Endothelial cell of umbilical vein (primary cell): ENCODE results near the gene TMEM52B. TPM values are rescaled to one million over a fixed set of nuclear protein-coding genes. Genes with fewer than 3 reads are reported as not detected.

Experiments used
- BruUV-seq: library from RNA; stranded (reverse); fragments of 400-500 nt; replicated peaks from 2 replicates; lab custom pipeline; 2021; lab: Mats Ljungman, UMichigan
- CTCF ChIA-PET: fragments of 300-600, 350-600 bp; sonication (Branson Sonifier 250); formaldehyde crosslinking; loops from one replicate; lab custom pipeline; 2021; ENCODE audit warnings: antibody characterized with exemption, inconsistent platforms; lab: Charles Lee
- POLR2A ChIA-PET: fragments of 300-600, 350-600 bp; sonication (Branson Sonifier 250); formaldehyde crosslinking; loops from one replicate; lab custom pipeline; 2021; ENCODE audit warnings: antibody characterized with exemption, inconsistent platforms; lab: Charles Lee
- DNase-seq: peaks from one replicate; pipeline ENCODE4 v3.0.0-alpha.2; 2011; ENCODE audit warnings: low read depth, low spot score
- FAIRE-seq: peaks from 2 replicates; lab custom pipeline; 2011; peaks lifted over from hg19 to GRCh38; lab: Jason Lieb, UNC
- H2AFZ ChIP-seq: 2 replicates; pipeline ENCODE4 v1.6.0; 2012; ENCODE audit warnings: low read depth, low read length, control low read depth, inconsistent platforms
- H3K27ac ChIP-seq: 2 replicates; pipeline ENCODE4 v1.5.1; 2011; ENCODE audit warnings: low read depth, mild to moderate bottlenecking, control low read depth, low read length, moderate library complexity; ENCODE audit not compliant: insufficient read depth
- H3K27me3 ChIP-seq, 2 experiments: 2 replicates each; pipeline versions ENCODE4 v1.6.0 to v1.6.1; 2011; ENCODE audit warnings: low read length in 2 of 2, mixed read lengths in 1 of 2; ENCODE audit not compliant: control insufficient read depth in 2 of 2, insufficient read depth in 2 of 2
- H3K36me3 ChIP-seq, 2 experiments: 2 replicates in 1 of 2; 3 replicates in 1 of 2; pipeline ENCODE4 v1.5.1; 2011; ENCODE audit warnings: low read length in 2 of 2, mild to moderate bottlenecking in 1 of 2, moderate library complexity in 1 of 2; ENCODE audit not compliant: control insufficient read depth in 2 of 2, insufficient read depth in 2 of 2; ENCODE audit errors: extremely low read depth in 1 of 2
- H3K4me1 ChIP-seq: 3 replicates; pipeline ENCODE4 v1.5.1; 2011; ENCODE audit warnings: mild to moderate bottlenecking, low read length; ENCODE audit not compliant: control insufficient read depth, insufficient read depth; ENCODE audit errors: extremely low read depth
- H3K4me2 ChIP-seq: 2 replicates; pipeline ENCODE4 v1.6.1; 2011; ENCODE audit warnings: low read length, control low read depth, mixed read lengths; ENCODE audit not compliant: insufficient read depth
- H3K4me3 ChIP-seq, 3 experiments: fragments of 200-600 bp in 1 of 3; sonication (generic), shearing (Covaris generic) in 1 of 3; replicated peaks in 1 of 3; 2 replicates each; pipeline ENCODE4 v1.5.1; 2011 to 2016; ENCODE audit warnings: control low read depth in 3 of 3, low read length in 3 of 3, mild to moderate bottlenecking in 2 of 3, inconsistent platforms in 1 of 3, low read depth in 1 of 3, moderate library complexity in 1 of 3; ENCODE audit not compliant: insufficient read depth in 1 of 3
- H3K79me2 ChIP-seq: 2 replicates; pipeline ENCODE4 v1.6.0; 2012; ENCODE audit warnings: low read length, inconsistent platforms; ENCODE audit not compliant: control insufficient read depth, insufficient read depth
- H3K9ac ChIP-seq: replicated peaks from 2 replicates; pipeline ENCODE3; 2011; ENCODE audit warnings: low read length, control low read depth; ENCODE audit not compliant: insufficient read depth; ENCODE audit errors: extremely low read depth
- H3K9me1 ChIP-seq: replicated peaks from 3 replicates; pipeline ENCODE4 v1.6.0; 2011; ENCODE audit warnings: mild to moderate bottlenecking, low read length; ENCODE audit not compliant: control insufficient read depth, insufficient read depth; ENCODE audit errors: extremely low read depth
- H3K9me3 ChIP-seq: replicated peaks from 2 replicates; pipeline ENCODE4 v1.5.1; 2012; ENCODE audit warnings: low read length, inconsistent platforms; ENCODE audit not compliant: control insufficient read depth, insufficient read depth
- H4K20me1 ChIP-seq: replicated peaks from 2 replicates; pipeline ENCODE3; 2011; ENCODE audit warnings: mild to moderate bottlenecking, low read length; ENCODE audit not compliant: control insufficient read depth, insufficient read depth; ENCODE audit errors: extremely low read depth
- CTCF ChIP-seq, 2 donors: IDR thresholded peaks; 1 replicate in 1 of 2; 2 replicates in 1 of 2; pipeline ENCODE4 v1.5.1; 2011; ENCODE audit warnings: low read length in 2 of 2, mild to moderate bottlenecking in 2 of 2, moderate library complexity in 2 of 2, control low read depth in 1 of 2, inconsistent platforms in 1 of 2, low read depth in 1 of 2; ENCODE audit not compliant: insufficient read depth in 1 of 2; ENCODE audit errors: extremely low read depth in 1 of 2
- EZH2 ChIP-seq: IDR thresholded peaks from 2 replicates; pipeline ENCODE4 v1.6.1; 2012; ENCODE audit warnings: borderline replicate concordance, low read depth, mild to moderate bottlenecking, moderate library complexity, low read length, inconsistent platforms; ENCODE audit not compliant: severe bottlenecking
- FOS ChIP-seq: IDR thresholded peaks from 2 replicates; pipeline ENCODE4 v1.6.1; 2011; ENCODE audit warnings: mild to moderate bottlenecking, low read length, moderate library complexity, borderline replicate concordance; ENCODE audit not compliant: insufficient read depth
- GATA2 ChIP-seq: IDR thresholded peaks from 2 replicates; pipeline ENCODE4 v1.7.0; 2011; ENCODE audit warnings: low read depth, mild to moderate bottlenecking, moderate library complexity, mixed read lengths, low read length; ENCODE audit not compliant: insufficient read length, insufficient read depth
- JUN ChIP-seq: IDR thresholded peaks from 2 replicates; pipeline ENCODE4 v1.6.1; 2011; ENCODE audit warnings: borderline replicate concordance, low read depth; ENCODE audit not compliant: insufficient read length, insufficient read depth
- MAX ChIP-seq: IDR thresholded peaks from 2 replicates; pipeline ENCODE4 v1.6.1; 2011; ENCODE audit not compliant: insufficient read depth, insufficient read length
- MYC ChIP-seq: IDR thresholded peaks from one replicate; pipeline ENCODE4 v1.6.1; 2011; ENCODE audit warnings: mild to moderate bottlenecking, low read depth, low read length
- POLR2A ChIP-seq: IDR thresholded peaks from 2 replicates; pipeline ENCODE4 v1.6.1; 2012; ENCODE audit warnings: low read depth, mild to moderate bottlenecking, control low read depth, low read length
- POLR2AphosphoS5 ChIP-seq: IDR thresholded peaks from 2 replicates; pipeline ENCODE4 v1.6.1; 2012; ENCODE audit warnings: low read depth, mild to moderate bottlenecking, control low read depth, low read length, moderate library complexity; ENCODE audit not compliant: insufficient read depth
- dilution Hi-C: fragments of 300-500 bp; cut with MboI; formaldehyde crosslinking; loops from one replicate; pipeline ENCODE4 v1.15.0; 2019; ENCODE audit warnings: low sequenced_read_pairs; ENCODE audit not compliant: extremely low pct_ligation_motif_present
- intact Hi-C: fragments of 100-400 bp; cut with micrococcal nuclease; formaldehyde crosslinking; loops from one replicate; pipeline ENCODE4 v1.10.0; 2022
- polyA plus RNA-seq, 4 experiments: library from polyadenylated mRNA; depleted of rRNA in 3 of 4; stranded (reverse) in 3 of 4; unstranded in 1 of 4; fragments of >200 nt; gene quantifications; 2 replicates each; pipeline versions ENCODE4 v1.2.1 to v1.2.3, GENCODE V29; 2011 to 2012; ENCODE audit warnings: missing spikeins in 1 of 4
- total RNA-seq: library from RNA; stranded (reverse); gene quantifications from 2 replicates; pipeline ENCODE4 v1.2.3, GENCODE V29; 2021

TMEM52B gene
- total and polyA plus RNA-seq, 2 donors (not counting 3 experiments of a cell fraction or from before 2014, with no cell fraction given) = 0.24 TPM; not detected in 1

- BruUV-seq = no TSS peak
- Histone ChIP-seq H3K4me3 (no peak overlapping the region), H3K4me2 (no peak overlapping the region), H3K27ac (no peak overlapping the region), H3K9me3 (no peaks in the 10 kb centered on the region), H3K36me3 (no peaks in the 10 kb centered on the region), H3K79me2 (no peaks in the 10 kb centered on the region), H3K9ac (no peak overlapping the region), H3K4me1 (no peaks in the 10 kb centered on the region), H3K9me1 (no peaks in the 10 kb centered on the region), H4K20me1 (no peaks in the 10 kb centered on the region), H3K27me3 (peaks cover 0 to 2% of the 10 kb centered on the region in 2 experiments), H2AFZ (no peak overlapping the region)
- ChIA-PET POLR2A (no interaction called here), CTCF (interaction anchor here (1.9 kb wide), 1 partner anchor 12 kb away, joined by 11 read pairs; no protein-coding TSS in a partner anchor)
- intact Hi-C loops = no loop called here
- dilution Hi-C loops = no loop called here
- FAIRE-seq = no peak
- TF ChIP-seq JUN (no peak), CTCF (IDR thresholded peaks at IDR 0.05; ENCODE audit: extremely low read depth in 1 of 2, insufficient read depth in 1 of 2, low read depth in 1 of 2, low read length in 2 of 2) (no peak), MYC (no peak), EZH2 (no peak), POLR2AphosphoS5 (no peak), POLR2A (no peak), MAX (no peak), FOS (no peak), GATA2 (no peak)
- DNase-seq = no peak
Observed at GRCh38 chr12:10165421-10165820, 13.4 kb upstream of the TMEM52B start.
